ENCODE measurements around the gene ZMIZ1. TPM values are rescaled to one million over a fixed set of nuclear protein-coding genes. Genes with fewer than 3 reads are reported as not detected.

The ZMIZ1 gene
- 45.4 and 72.3 TPM in 2 replicates for total RNA-seq

GRCh38 chr10:79068562-79069324 is at the start of gene ZMIZ1:
Gene ZMIZ1, plus strand, starts transcription at chr10:79068966. Its CDS starts 132,667 bp downstream, at chr10:79201633.

GRCh38 chr10:79347226-79347893 is 278.6 kb downstream of the ZMIZ1 start, which contains the start of gene PPIF:
Gene PPIF, plus strand, starts transcription at chr10:79347469. Its CDS starts 80 bp downstream, at chr10:79347549.

Data from articular chondrocyte of knee joint (primary cell).